OCI-LY1 (cell line): ENCODE data around the gene ANKFN1.

Source experiments
- CTCF ChIP-seq: fragments of 200-600 bp; sonication (generic), shearing (Covaris generic); IDR thresholded peaks from 2 replicates; pipeline ENCODE4 v1.5.1; 2017; ENCODE audit warnings: mild to moderate bottlenecking, antibody characterized with exemption, low read length, moderate library complexity, mixed read lengths
- EZH2 ChIP-seq: fragments of 200-600 bp; sonication (generic), shearing (Covaris generic); IDR thresholded peaks from 2 replicates; pipeline ENCODE4 v1.8.0; 2017; ENCODE audit warnings: borderline replicate concordance, mixed run types, mild to moderate bottlenecking, antibody characterized with exemption, low read length, moderate library complexity, mixed read lengths

GRCh38 chr17:56289321-56289720, 136.0 kb downstream of the ANKFN1 start:
- TF ChIP-seq CTCF (no peak), EZH2 (no peak)
